ENCODE measurements around the gene ZNF236. TPM values are rescaled to one million over a fixed set of nuclear protein-coding genes. Genes with fewer than 3 reads are reported as not detected.

The ZNF236 gene
- total and polyA plus RNA-seq, 2 donors (not counting 3 experiments of a cell fraction or from before 2014, with no cell fraction given): 4.5 to 14.7 TPM

- Histone ChIP-seq H3K4me1 (ENCODE audit: control insufficient read depth, extremely low read depth, insufficient read depth, low read length) (no peaks in the 10 kb centered on the region), H3K9me3 (replicated peaks; ENCODE audit: control insufficient read depth, insufficient read depth, low read length) (no peaks in the 10 kb centered on the region), H2AFZ (ENCODE audit: low read depth, low read length) (no peak overlapping the region), H3K79me2 (ENCODE audit: control insufficient read depth, insufficient read depth, low read length) (no peaks in the 10 kb centered on the region), H3K36me3 (ENCODE audit: control insufficient read depth in 2 of 2, extremely low read depth in 1 of 2, insufficient read depth in 2 of 2, low read length in 2 of 2) (no peaks in the 10 kb centered on the region), H3K4me2 (ENCODE audit: insufficient read depth, low read length) (no peak overlapping the region), H3K27me3 (ENCODE audit: control insufficient read depth in 2 of 2, insufficient read depth in 2 of 2, low read length in 2 of 2) (peaks cover 0 to 4% of the 10 kb centered on the region in 2 experiments), H3K9me1 (replicated peaks; ENCODE audit: control insufficient read depth, extremely low read depth, insufficient read depth, low read length) (no peaks in the 10 kb centered on the region), H3K27ac (ENCODE audit: insufficient read depth, low read depth, low read length) (no peak overlapping the region), H4K20me1 (replicated peaks; ENCODE audit: control insufficient read depth, extremely low read depth, insufficient read depth, low read length) (no peaks in the 10 kb centered on the region), H3K9ac (replicated peaks; ENCODE audit: extremely low read depth, insufficient read depth, low read length) (no peak overlapping the region), H3K4me3 (replicated peaks in 1 of 3; ENCODE audit: insufficient read depth in 1 of 3, low read depth in 1 of 3, low read length in 3 of 3) (no peak overlapping the region)
- DNase-seq (ENCODE audit: low read depth, low spot score) (no peak), FAIRE-seq (no peak)
- TF ChIP-seq POLR2A (IDR thresholded peaks at IDR 0.05; ENCODE audit: low read depth, low read length): no peak
- no peak for TF ChIP-seq GATA2 (IDR thresholded peaks at IDR 0.05; ENCODE audit: insufficient read depth, insufficient read length, low read depth, low read length)
- no peak for TF ChIP-seq JUN (IDR thresholded peaks at IDR 0.05; ENCODE audit: borderline replicate concordance, insufficient read depth, insufficient read length, low read depth)
- TF ChIP-seq, protein P1, sequence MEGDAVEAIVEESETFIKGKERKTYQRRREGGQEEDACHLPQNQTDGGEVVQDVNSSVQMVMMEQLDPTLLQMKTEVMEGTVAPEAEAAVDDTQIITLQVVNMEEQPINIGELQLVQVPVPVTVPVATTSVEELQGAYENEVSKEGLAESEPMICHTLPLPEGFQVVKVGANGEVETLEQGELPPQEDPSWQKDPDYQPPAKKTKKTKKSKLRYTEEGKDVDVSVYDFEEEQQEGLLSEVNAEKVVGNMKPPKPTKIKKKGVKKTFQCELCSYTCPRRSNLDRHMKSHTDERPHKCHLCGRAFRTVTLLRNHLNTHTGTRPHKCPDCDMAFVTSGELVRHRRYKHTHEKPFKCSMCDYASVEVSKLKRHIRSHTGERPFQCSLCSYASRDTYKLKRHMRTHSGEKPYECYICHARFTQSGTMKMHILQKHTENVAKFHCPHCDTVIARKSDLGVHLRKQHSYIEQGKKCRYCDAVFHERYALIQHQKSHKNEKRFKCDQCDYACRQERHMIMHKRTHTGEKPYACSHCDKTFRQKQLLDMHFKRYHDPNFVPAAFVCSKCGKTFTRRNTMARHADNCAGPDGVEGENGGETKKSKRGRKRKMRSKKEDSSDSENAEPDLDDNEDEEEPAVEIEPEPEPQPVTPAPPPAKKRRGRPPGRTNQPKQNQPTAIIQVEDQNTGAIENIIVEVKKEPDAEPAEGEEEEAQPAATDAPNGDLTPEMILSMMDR (IDR thresholded peaks at IDR 0.05; ENCODE audit: extremely low read depth in 1 of 2, insufficient read depth in 1 of 2, low read depth in 1 of 2, low read length in 2 of 2): no peak
- TF ChIP-seq MAX (IDR thresholded peaks at IDR 0.05; ENCODE audit: insufficient read depth, insufficient read length): no peak
- TF ChIP-seq MYC (IDR thresholded peaks at IDR 0.05; ENCODE audit: low read depth, low read length): no peak
- no peak for TF ChIP-seq FOS (IDR thresholded peaks at IDR 0.05; ENCODE audit: borderline replicate concordance, insufficient read depth, low read length)
- no peak for TF ChIP-seq POLR2AphosphoS5 (IDR thresholded peaks at IDR 0.05; ENCODE audit: insufficient read depth, low read depth, low read length)
- TF ChIP-seq EZH2 (IDR thresholded peaks at IDR 0.05; ENCODE audit: borderline replicate concordance, low read depth, low read length, severe bottlenecking): no peak
- dilution Hi-C loops (cut with MboI; ENCODE audit: extremely low pct_ligation_motif_present, low sequenced_read_pairs): no loop called here
- intact Hi-C loops (cut with micrococcal nuclease): loop anchor here (5.0 kb wide), 2 partner anchors 101 to 131 kb away; partner anchors contain the start of gene MBP
- no TSS peak for BruUV-seq (replicated peaks)
- ChIA-PET POLR2A (no interaction called here), CTCF (interaction anchor here (0.7 to 6.7 kb wide), 38 partner anchors 8 to 899 kb away, joined by 3 to 246 read pairs (median 4); partner anchors contain the start of gene MBP)
Observed at GRCh38 chr18:77001041-77001440, 178.7 kb downstream of the ZNF236 start.

Measured in endothelial cell of umbilical vein (primary cell).